H1 (cell line): ENCODE data around the gene C10orf95. TPM values are rescaled to one million over a fixed set of nuclear protein-coding genes. Genes with fewer than 3 reads are reported as not detected.

Experiments
- CTCF ChIA-PET: fragments of 300-600 bp; sonication (Branson Sonifier 250); formaldehyde crosslinking; loops from one replicate; lab custom pipeline; 2021; ENCODE audit not compliant: partially characterized antibody; lab: Charles Lee
- POLR2A ChIA-PET: fragments of 300-600 bp; sonication (Branson Sonifier 250); formaldehyde crosslinking; loops from one replicate; lab custom pipeline; 2021; ENCODE audit warnings: inconsistent platforms; ENCODE audit not compliant: partially characterized antibody; lab: Charles Lee
- DNase-seq, 2 experiments: peaks; one replicate each; pipeline versions ENCODE4 v3.0.0 to v3.0.0-alpha.2; 2010 to 2022; ENCODE audit warnings: low spot score in 2 of 2, low read depth in 1 of 2, mixed read lengths in 1 of 2
- FAIRE-seq: peaks from 2 replicates; lab custom pipeline; 2011; peaks lifted over from hg19 to GRCh38; lab: Jason Lieb, UNC
- H2AFZ ChIP-seq: 2 replicates; pipeline ENCODE4 v1.8.1; 2012; ENCODE audit warnings: low read length, inconsistent platforms
- H2AK5ac ChIP-seq: 2 replicates; pipeline ENCODE4 v1.6.1; 2013; ENCODE audit warnings: low read depth, low read length
- H2BK120ac ChIP-seq: replicated peaks from 2 replicates; pipeline ENCODE3; 2013; ENCODE audit warnings: low read depth, low read length, inconsistent platforms
- H2BK12ac ChIP-seq: 2 replicates; pipeline ENCODE4 v1.6.1; 2013; ENCODE audit warnings: low read depth, low read length
- H2BK15ac ChIP-seq: 2 replicates; pipeline ENCODE4 v1.6.1; 2013; ENCODE audit warnings: low read length
- H2BK20ac ChIP-seq: 2 replicates; pipeline ENCODE4 v1.6.1; 2013; ENCODE audit warnings: low read length
- H2BK5ac ChIP-seq: 2 replicates; pipeline ENCODE4 v1.6.1; 2013; ENCODE audit warnings: low read depth, low read length
- H3K14ac ChIP-seq: 2 replicates; pipeline ENCODE4 v1.6.1; 2013; ENCODE audit warnings: inconsistent platforms; ENCODE audit not compliant: insufficient read length
- H3K18ac ChIP-seq: 2 replicates; pipeline ENCODE4 v1.6.1; 2013; ENCODE audit warnings: low read length; ENCODE audit errors: extremely low read depth
- H3K23ac ChIP-seq: 2 replicates; pipeline ENCODE4 v1.6.1; 2013; ENCODE audit warnings: inconsistent platforms; ENCODE audit not compliant: insufficient read length
- H3K23me2 ChIP-seq: 2 replicates; pipeline ENCODE4 v1.6.1; 2013; ENCODE audit warnings: low read depth, low read length
- H3K27ac ChIP-seq: 2 replicates; pipeline ENCODE4 v1.6.1; 2011; ENCODE audit warnings: low read depth, low read length, inconsistent platforms
- H3K27me3 ChIP-seq, 4 experiments: replicated peaks in 1 of 4; 1 replicate in 1 of 4; 2 replicates in 3 of 4; pipeline versions ENCODE4 v1.6.1 to v1.8.1; 2011 to 2013; ENCODE audit warnings: low read length in 3 of 4, mild to moderate bottlenecking in 3 of 4, inconsistent platforms in 2 of 4, mixed read lengths in 2 of 4, moderate library complexity in 1 of 4; ENCODE audit not compliant: control insufficient read depth in 3 of 4, insufficient read depth in 3 of 4; ENCODE audit errors: extremely low read depth in 1 of 4
- H3K36me3 ChIP-seq, 4 experiments: 2 replicates each; pipeline versions ENCODE4 v1.6.1 to v1.8.1; 2011 to 2013; ENCODE audit warnings: mild to moderate bottlenecking in 4 of 4, low read length in 3 of 4, moderate library complexity in 2 of 4, control low read depth in 1 of 4, inconsistent platforms in 1 of 4; ENCODE audit not compliant: insufficient read depth in 4 of 4, control insufficient read depth in 2 of 4
- H3K4ac ChIP-seq: replicated peaks from 2 replicates; pipeline ENCODE3; 2013; ENCODE audit warnings: low read length, low read depth, mixed read lengths, inconsistent platforms; ENCODE audit not compliant: insufficient read length
- H3K4me1 ChIP-seq, 4 experiments: replicated peaks in 1 of 4; 1 replicate in 1 of 4; 2 replicates in 3 of 4; pipeline versions ENCODE4 v1.6.1 to v1.8.1; 2011 to 2013; ENCODE audit warnings: low read length in 3 of 4, inconsistent platforms in 2 of 4, mixed read lengths in 1 of 4; ENCODE audit not compliant: insufficient read depth in 4 of 4, control insufficient read depth in 3 of 4
- H3K4me2 ChIP-seq, 2 experiments: 2 replicates each; pipeline versions ENCODE4 v1.6.1 to v1.8.1; 2011 to 2013; ENCODE audit warnings: low read depth in 2 of 2, low read length in 2 of 2, control low read depth in 1 of 2, inconsistent platforms in 1 of 2, mild to moderate bottlenecking in 1 of 2; ENCODE audit not compliant: insufficient read depth in 1 of 2
- H3K4me3 ChIP-seq, 4 experiments: fragments of 200-600, 300-600 bp in 1 of 4; sonication (generic), shearing (Covaris generic), sonication (Bioruptor Twin) in 1 of 4; 2 replicates each; pipeline versions ENCODE4 v1.5.1 to v1.8.1; 2011 to 2016; ENCODE audit warnings: low read length in 4 of 4, low read depth in 3 of 4, control low read depth in 2 of 4, inconsistent platforms in 2 of 4, mild to moderate bottlenecking in 2 of 4, mixed read lengths in 1 of 4, moderate library complexity in 1 of 4; ENCODE audit not compliant: insufficient read depth in 2 of 4; ENCODE audit errors: extremely low read depth in 1 of 4
- H3K56ac ChIP-seq: replicated peaks from 2 replicates; pipeline ENCODE3; 2013; ENCODE audit warnings: low read depth, mild to moderate bottlenecking, mixed read lengths, low read length, inconsistent platforms; ENCODE audit not compliant: insufficient read length
- H3K79me1 ChIP-seq: 2 replicates; pipeline ENCODE4 v1.6.1; 2013; ENCODE audit warnings: low read depth, low read length, control low read depth
- H3K79me2 ChIP-seq, 2 experiments: 2 replicates each; pipeline versions ENCODE4 v1.6.1 to v1.8.1; 2012 to 2013; ENCODE audit warnings: low read length in 2 of 2, mild to moderate bottlenecking in 2 of 2, inconsistent platforms in 1 of 2; ENCODE audit not compliant: insufficient read depth in 2 of 2, control insufficient read depth in 1 of 2
- H3K9ac ChIP-seq, 4 experiments: replicated peaks in 1 of 4; 1 replicate in 1 of 4; 2 replicates in 3 of 4; pipeline versions ENCODE4 v1.6.1 to v1.8.1; 2011 to 2013; ENCODE audit warnings: low read depth in 3 of 4, low read length in 3 of 4, control low read depth in 2 of 4, mild to moderate bottlenecking in 2 of 4, moderate library complexity in 2 of 4, inconsistent platforms in 1 of 4; ENCODE audit errors: extremely low read depth in 1 of 4
- H3K9me3 ChIP-seq, 2 experiments: 2 replicates each; pipeline versions ENCODE4 v1.6.1 to v1.8.1; 2012 to 2013; ENCODE audit warnings: mild to moderate bottlenecking in 2 of 2, moderate library complexity in 2 of 2, control low read depth in 1 of 2, inconsistent platforms in 1 of 2, low read depth in 1 of 2, low read length in 1 of 2, mixed read lengths in 1 of 2; ENCODE audit not compliant: insufficient read depth in 2 of 2
- H4K20me1 ChIP-seq, 2 experiments: replicated peaks in 1 of 2; 2 replicates each; pipeline versions ENCODE3 to v1.8.1; 2011 to 2013; ENCODE audit warnings: inconsistent platforms in 2 of 2, low read length in 2 of 2, mild to moderate bottlenecking in 1 of 2; ENCODE audit not compliant: insufficient read depth in 2 of 2, control insufficient read depth in 1 of 2
- H4K5ac ChIP-seq: 2 replicates; pipeline ENCODE4 v1.6.1; 2013; ENCODE audit warnings: low read length, low read depth, mixed read lengths, inconsistent platforms; ENCODE audit not compliant: insufficient read length
- H4K8ac ChIP-seq: 2 replicates; pipeline ENCODE4 v1.8.0; 2013; ENCODE audit warnings: mild to moderate bottlenecking, moderate library complexity, low read length, inconsistent platforms; ENCODE audit not compliant: insufficient read depth; ENCODE audit errors: extremely low read depth
- H4K91ac ChIP-seq: replicated peaks from 2 replicates; pipeline ENCODE3; 2013; ENCODE audit warnings: low read length, mixed read lengths, inconsistent platforms; ENCODE audit not compliant: insufficient read length
- ATF2 ChIP-seq: IDR thresholded peaks from 2 replicates; pipeline ENCODE4 v1.6.1; 2012; ENCODE audit warnings: low read length, inconsistent platforms
- CREB1 ChIP-seq: IDR thresholded peaks from 2 replicates; pipeline ENCODE4 v1.6.1; 2012; ENCODE audit warnings: inconsistent platforms
- E2F6 ChIP-seq: IDR thresholded peaks from 2 replicates; pipeline ENCODE4 v1.6.1; 2012; ENCODE audit warnings: inconsistent platforms
- EP300 ChIP-seq, 2 experiments: IDR thresholded peaks; 1 replicate in 1 of 2; 2 replicates in 1 of 2; pipeline ENCODE4 v1.6.1; 2011 to 2012; ENCODE audit warnings: low read depth in 2 of 2, low read length in 2 of 2, mild to moderate bottlenecking in 2 of 2, borderline replicate concordance in 1 of 2, inconsistent platforms in 1 of 2, moderate library complexity in 1 of 2
- JUND ChIP-seq: IDR thresholded peaks from 2 replicates; pipeline ENCODE4 v1.6.1; 2011; ENCODE audit warnings: mild to moderate bottlenecking, improper control_type of control experiment, low read length
- PHF8 ChIP-seq: fragments of 200-600 bp; sonication (generic); conservative IDR thresholded peaks from 2 replicates; pipeline ENCODE4 v1.7.1; 2012; ENCODE audit warnings: low read depth, mild to moderate bottlenecking, inconsistent platforms, low read length, moderate library complexity
- WGBS, 2 experiments: shearing (Covaris generic) in 1 of 2; methylation state at CpG; one replicate each; pipeline versions ENCODE4 v1.1.6 to v1.1.7; 2013 to 2015; ENCODE audit warnings: low lambda C conversion rate in 2 of 2, mixed read lengths in 2 of 2, inconsistent platforms in 1 of 2, low coverage in 1 of 2, missing lambda C conversion rate in 1 of 2; ENCODE audit not compliant: insufficient replicate concordance in 2 of 2, insufficient coverage in 1 of 2, insufficient read length in 1 of 2; ENCODE audit errors: extremely low coverage in 1 of 2, missing lambda C conversion rate in 1 of 2; 5-methylcytosine and 5-hydroxymethylcytosine counted together
- polyA plus RNA-seq, 7 experiments: library from polyadenylated mRNA; depleted of rRNA in 3 of 7; stranded (reverse) in 5 of 7; unstranded in 2 of 7; fragments of >200 nt in 5 of 7; fragments of 200-250 nt in 2 of 7; gene quantifications; 1 replicate in 5 of 7; 2 replicates in 1 of 7; 4 replicates in 1 of 7; pipeline versions ENCODE4 v1.2.1 to v1.2.3, GENCODE V29; 2011 to 2013; ENCODE audit warnings: missing spikeins in 2 of 7, mixed read lengths in 2 of 7
- total RNA-seq: library from RNA; stranded (reverse); fragmentation: NEBNext Ultra II Directional; extraction: Animal tissue kit (Norgen Biotek cat#: 25700); gene quantifications from 2 replicates; pipeline ENCODE4 v1.2.1, GENCODE V29; 2021

C10orf95 gene
- total and polyA plus RNA-seq, 2 of the 8 experiments (the other 6 are each of a cell fraction or from before 2014, with no cell fraction given) = 0.34 to 0.48 TPM

GRCh38 chr10:102465466-102465865 is 14.1 kb upstream of the C10orf95 start:
- H3K4me3 ChIP-seq = no peak overlapping the region
- no peak overlapping the region for H2BK20ac ChIP-seq
- H3K27me3 ChIP-seq = peaks cover 0 to 5% (median 0%) of the 10 kb centered on the region in 4 experiments; a peak in 1 of 7 replicates
- H2BK12ac ChIP-seq = no peak overlapping the region
- no peak overlapping the region for H3K27ac ChIP-seq
- H3K4me2 ChIP-seq = no peak overlapping the region
- no peaks in the 10 kb centered on the region for H3K9me3 ChIP-seq
- no peaks in the 10 kb centered on the region for H3K79me2 ChIP-seq
- no peak for FAIRE-seq
- no peak overlapping the region for H2BK5ac ChIP-seq
- no peaks in the 10 kb centered on the region for H4K20me1 ChIP-seq
- no peak overlapping the region for H3K9ac ChIP-seq
- no peak overlapping the region for H2BK15ac ChIP-seq
- ChIA-PET POLR2A (interaction anchor here (0.7 to 2.4 kb wide), 4 partner anchors 9 to 114 kb away, joined by 3 to 6 read pairs (median 4); partner anchors contain the start of gene FBXL15), CTCF (interaction anchor here (0.6 to 1.8 kb wide), 7 partner anchors 9 to 296 kb away, joined by 3 to 10 read pairs (median 4); no protein-coding TSS in a partner anchor)
- DNase-seq = no peak
- no peak overlapping the region for H3K23ac ChIP-seq
- no peak overlapping the region for H2AK5ac ChIP-seq
- no peak overlapping the region for H3K4ac ChIP-seq
- H4K91ac ChIP-seq = no peak overlapping the region
- H2AFZ ChIP-seq = no peak overlapping the region
- H4K5ac ChIP-seq = no peak overlapping the region
- H2BK120ac ChIP-seq = no peak overlapping the region
- peaks cover 0 to 6% (median 2%) of the 10 kb centered on the region in 4 experiments; a peak in 3 of 8 replicates for H3K36me3 ChIP-seq
- no peak overlapping the region for H4K8ac ChIP-seq
- TF ChIP-seq JUND (no peak), CREB1 (no peak), PHF8 (no peak), E2F6 (no peak), EP300 (IDR thresholded peaks at IDR 0.05; ENCODE audit: borderline replicate concordance in 1 of 2, low read depth in 2 of 2, low read length in 2 of 2) (no peak), ATF2 (no peak)
- peaks cover 8 to 24% (median 13%) of the 10 kb centered on the region in 4 experiments for H3K4me1 ChIP-seq
- no peak overlapping the region for H3K56ac ChIP-seq
- no peak overlapping the region for H3K18ac ChIP-seq
- no peaks in the 10 kb centered on the region; the same call in 1 of the 2 replicates for H3K79me1 ChIP-seq
- WGBS, 2 experiments = 81% methylated on average over 3 of the region's 3 CpGs; no CpG with 5 or more reads in 1 of the 2 experiments
- H3K14ac ChIP-seq = no peak overlapping the region
- H3K23me2 ChIP-seq = peaks cover 5% of the 10 kb centered on the region; the same call in 1 of the 2 replicates
